GM18502 (cell line): ENCODE results near the gene TMEM134.
"Not testable (repeated sequence)": the region's sequence is repeated elsewhere in the genome, so short reads cannot be mapped to it uniquely, and the experiment has no call there.

Source experiments
- ATAC-seq: cut with Tn5 transposase; IDR thresholded peaks from one replicate; pipeline ENCODE4 v1.9.1; 2021; ENCODE audit warnings: mild to moderate bottlenecking; ENCODE audit not compliant: unreplicated experiment, poor library complexity

Gene TMEM134

GRCh38 chr11:67428052-67429001 is 40.7 kb downstream of the TMEM134 start, which contains the start of gene RPS6KB2:
Gene RPS6KB2, plus strand, starts transcription at chr11:67428494. Its CDS starts 52 bp downstream, at chr11:67428546.
- peak; percentile 81 for ATAC-seq

- not testable (repeated sequence) for ATAC-seq
Observed at GRCh38 chr11:67427364-67427859, 41.6 kb downstream of the TMEM134 start.

- no peak for ATAC-seq
Observed at GRCh38 chr11:67423891-67424613, 45.0 kb downstream of the TMEM134 start.

- no peak for ATAC-seq
Observed at GRCh38 chr11:67423466-67423865, 45.6 kb downstream of the TMEM134 start.

GRCh38 chr11:67422891-67423290 is 46.2 kb downstream of the TMEM134 start:
- ATAC-seq, result no peak

GRCh38 chr11:67421430-67422031 is 47.5 kb downstream of the TMEM134 start:
- ATAC-seq, result no peak

- ATAC-seq, result peak; percentile 82
Observed at GRCh38 chr11:67420646-67421429, 48.2 kb downstream of the TMEM134 start.

GRCh38 chr11:67420147-67420645 is 48.9 kb downstream of the TMEM134 start:
- ATAC-seq, result no peak

GRCh38 chr11:67419325-67420049 is 49.6 kb downstream of the TMEM134 start:
- ATAC-seq, result no peak

GRCh38 chr11:67418476-67419281 is 50.4 kb downstream of the TMEM134 start:
- ATAC-seq, result no peak

- no peak for ATAC-seq
Observed at GRCh38 chr11:67417425-67417824, 51.6 kb downstream of the TMEM134 start.

- no peak for ATAC-seq
Observed at GRCh38 chr11:67416416-67417335, 52.4 kb downstream of the TMEM134 start.

- ATAC-seq, result no peak
Observed at GRCh38 chr11:67415501-67416304, 53.3 kb downstream of the TMEM134 start, which contains the start of gene CARNS1. Gene CARNS1, plus strand, starts transcription at chr11:67415678. Its CDS starts 522 bp downstream, at chr11:67416200.

GRCh38 chr11:67413266-67413849 is 55.7 kb downstream of the TMEM134 start:
- ATAC-seq, result no peak

- ATAC-seq, result no peak
Observed at GRCh38 chr11:67412495-67413179, 56.4 kb downstream of the TMEM134 start.
